Activated CD4-positive, alpha-beta T cell treated with anti-CD3 and anti-CD28 coated beads, Interleukin-2, amount 10 ng/mL, durations not matched to agents 24 days and 14 days (primary cell): ENCODE results near the gene TEX29. TPM values are rescaled to one million over a fixed set of nuclear protein-coding genes. Genes with fewer than 3 reads are reported as not detected.
A peak's percentile ranks its signal among the peaks of the same experiment; 100 is the strongest.

Experiments
- DNase-seq: peaks from one replicate; pipeline ENCODE4 v3.0.0; 2022
- H3K27ac Mint-ChIP-seq: one replicate; pipeline ENCODE4 v1.8.0; 2022; ENCODE audit warnings: mild to moderate bottlenecking, mixed read lengths
- H3K27me3 Mint-ChIP-seq: one replicate; pipeline ENCODE4 v1.8.0; 2022; ENCODE audit warnings: mixed read lengths
- H3K36me3 Mint-ChIP-seq: one replicate; pipeline ENCODE4 v1.8.0; 2022; ENCODE audit warnings: low read depth, mild to moderate bottlenecking, mixed read lengths
- H3K4me1 Mint-ChIP-seq: one replicate; pipeline ENCODE4 v1.8.0; 2021; ENCODE audit warnings: mixed read lengths
- H3K4me3 Mint-ChIP-seq: one replicate; pipeline ENCODE4 v1.8.0; 2022; ENCODE audit warnings: mild to moderate bottlenecking, moderate library complexity, mixed read lengths
- H3K9me3 Mint-ChIP-seq: one replicate; pipeline ENCODE4 v1.8.0; 2021; ENCODE audit warnings: mixed read lengths
- intact Hi-C: fragments of 100-400 bp; cut with micrococcal nuclease; formaldehyde crosslinking; loops from one replicate; pipeline ENCODE4 v1.15.1; 2023
- total RNA-seq: library from RNA; stranded (reverse); gene quantifications from 2 replicates; pipeline ENCODE4 v1.2.3, GENCODE V29; 2022

The TEX29 gene
- 0.50 and 0.51 TPM in 2 replicates for total RNA-seq

GRCh38 chr13:111319998-111320911, at the start of gene TEX29:
Gene TEX29, plus strand, starts transcription at chr13:111320642. Its CDS starts 249 bp downstream, at chr13:111320891.
- no peaks in the 10 kb centered on the region for H3K9me3 Mint-ChIP-seq
- no peaks in the 10 kb centered on the region for H3K27me3 Mint-ChIP-seq
- H3K36me3 Mint-ChIP-seq: no peaks in the 10 kb centered on the region
- intact Hi-C loops: no loop called here
- H3K4me3 Mint-ChIP-seq: no peak within 1 kb of the TSS
- H3K27ac Mint-ChIP-seq: no peak within 1 kb of the TSS
- no peak for DNase-seq
- H3K4me1 Mint-ChIP-seq: peaks cover 3% of the 10 kb centered on the region

GRCh38 chr13:111270765-111271698, 49.4 kb upstream of the TEX29 start:
- no peaks in the 10 kb centered on the region for H3K9me3 Mint-ChIP-seq
- H3K27ac Mint-ChIP-seq: no peak overlapping the region
- no peak for DNase-seq
- H3K36me3 Mint-ChIP-seq: peaks cover 44% of the 10 kb centered on the region
- H3K4me1 Mint-ChIP-seq: peaks cover 16% of the 10 kb centered on the region
- no peaks in the 10 kb centered on the region for H3K27me3 Mint-ChIP-seq
- no peak overlapping the region for H3K4me3 Mint-ChIP-seq
- intact Hi-C loops: no loop called here

GRCh38 chr13:111272117-111272516, 48.3 kb upstream of the TEX29 start:
- Mint-ChIP-seq H3K27ac (no peak overlapping the region), H3K36me3 (peaks cover 45% of the 10 kb centered on the region), H3K4me3 (no peak overlapping the region), H3K27me3 (no peaks in the 10 kb centered on the region), H3K9me3 (no peaks in the 10 kb centered on the region), H3K4me1 (peaks cover 22% of the 10 kb centered on the region)
- intact Hi-C loops: no loop called here
- no peak for DNase-seq

GRCh38 chr13:111275382-111275781, 45.1 kb upstream of the TEX29 start:
- Mint-ChIP-seq H3K9me3 (no peaks in the 10 kb centered on the region), H3K4me3 (no peak overlapping the region), H3K36me3 (peaks cover 43% of the 10 kb centered on the region), H3K27ac (peak overlapping the region; percentile 59), H3K27me3 (no peaks in the 10 kb centered on the region), H3K4me1 (peaks cover 21% of the 10 kb centered on the region)
- DNase-seq: no peak
- intact Hi-C loops: no loop called here

DNA sequence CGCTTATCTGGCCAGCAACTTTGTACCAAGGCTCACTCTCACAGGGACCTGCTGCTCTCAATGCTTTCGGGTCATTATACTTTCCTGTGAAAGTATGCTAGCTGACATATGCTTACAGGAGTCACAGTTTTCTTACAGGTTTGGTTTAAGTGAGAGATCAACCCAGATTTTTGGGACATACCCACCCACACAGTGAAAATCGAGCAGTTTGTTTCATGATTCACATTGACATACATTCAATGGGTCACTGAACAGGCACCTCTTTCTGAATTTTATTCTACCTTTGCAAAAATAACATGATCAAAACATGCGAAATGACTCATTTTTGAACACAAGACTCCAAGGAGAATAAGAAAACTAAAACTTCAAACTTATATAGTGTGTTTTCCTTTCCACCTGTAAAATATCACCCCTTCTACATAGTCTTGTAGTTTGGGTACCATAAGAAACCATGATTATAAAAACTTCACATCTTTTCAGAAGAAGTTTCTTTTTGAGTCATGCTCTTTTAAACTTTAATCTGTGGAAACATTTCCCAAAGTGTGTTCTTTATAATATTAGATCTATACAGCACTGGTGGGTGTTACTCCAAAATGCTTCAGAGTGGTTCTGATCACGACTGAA, 44.3 kb upstream of the TEX29 start:
- intact Hi-C loops: no loop called here
- Mint-ChIP-seq H3K36me3 (peaks cover 48% of the 10 kb centered on the region), H3K4me3 (no peak overlapping the region), H3K4me1 (peaks cover 19% of the 10 kb centered on the region), H3K27ac (peak overlapping the region; percentile 59), H3K27me3 (no peaks in the 10 kb centered on the region), H3K9me3 (no peaks in the 10 kb centered on the region)
- DNase-seq: no peak

DNA sequence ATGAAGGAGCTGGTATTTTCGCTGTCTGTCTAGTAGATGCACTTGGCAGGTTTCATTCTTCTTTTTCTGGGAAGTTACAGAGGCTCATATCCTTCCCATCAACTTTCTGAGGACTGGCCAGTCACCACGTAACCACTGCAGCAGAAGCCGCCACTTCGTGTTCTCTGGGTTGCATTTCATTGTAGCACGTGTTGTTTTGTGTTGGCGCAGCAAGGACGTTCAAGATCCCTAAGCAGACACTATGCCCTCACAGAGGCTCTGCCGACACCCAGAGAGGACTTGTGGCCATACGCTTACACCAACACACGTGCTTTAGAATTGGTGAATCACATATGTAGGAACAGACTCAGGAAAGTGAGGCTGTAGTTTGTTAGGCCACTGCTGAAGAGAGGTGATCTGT, 42.2 kb upstream of the TEX29 start:
- no peak overlapping the region for H3K4me3 Mint-ChIP-seq
- H3K27ac Mint-ChIP-seq: peak overlapping the region; percentile 1
- H3K27me3 Mint-ChIP-seq: no peaks in the 10 kb centered on the region
- H3K9me3 Mint-ChIP-seq: no peaks in the 10 kb centered on the region
- DNase-seq: no peak
- H3K4me1 Mint-ChIP-seq: peaks cover 19% of the 10 kb centered on the region
- intact Hi-C loops: no loop called here
- peaks cover 58% of the 10 kb centered on the region for H3K36me3 Mint-ChIP-seq

GRCh38 chr13:111278743-111279652, 41.4 kb upstream of the TEX29 start:
- no peaks in the 10 kb centered on the region for H3K9me3 Mint-ChIP-seq
- peak overlapping the region; percentile 57 for H3K27ac Mint-ChIP-seq
- no peaks in the 10 kb centered on the region for H3K27me3 Mint-ChIP-seq
- peaks cover 60% of the 10 kb centered on the region for H3K36me3 Mint-ChIP-seq
- no peak overlapping the region for H3K4me3 Mint-ChIP-seq
- intact Hi-C loops: no loop called here
- DNase-seq: no peak
- H3K4me1 Mint-ChIP-seq: peaks cover 21% of the 10 kb centered on the region

DNA sequence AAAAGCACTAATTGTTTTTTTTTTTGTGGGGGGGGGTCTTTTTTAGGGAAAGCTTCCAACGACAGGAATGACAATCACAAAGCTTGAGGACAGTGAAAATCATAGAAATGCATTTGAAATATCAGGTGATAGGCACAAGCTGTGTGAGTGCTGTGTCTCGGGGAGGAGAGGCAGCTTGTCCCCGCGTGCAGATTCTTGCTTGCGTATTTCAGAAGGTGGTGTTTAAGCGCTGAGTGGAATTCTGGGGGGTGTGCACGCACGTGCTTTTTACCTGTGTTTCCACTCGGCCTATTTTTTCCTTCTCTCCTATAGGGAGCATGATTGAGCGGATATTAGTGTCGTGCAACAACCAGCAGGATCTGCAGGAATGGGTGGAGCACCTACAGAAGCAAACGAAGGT, 40.2 kb upstream of the TEX29 start:
- Mint-ChIP-seq H3K4me1 (peaks cover 20% of the 10 kb centered on the region), H3K27ac (no peak overlapping the region), H3K27me3 (no peaks in the 10 kb centered on the region), H3K9me3 (no peaks in the 10 kb centered on the region), H3K4me3 (no peak overlapping the region), H3K36me3 (peaks cover 59% of the 10 kb centered on the region)
- intact Hi-C loops: no loop called here
- DNase-seq: no peak

- Mint-ChIP-seq H3K9me3 (no peaks in the 10 kb centered on the region), H3K27ac (peak overlapping the region; percentile 45), H3K4me1 (peaks cover 14% of the 10 kb centered on the region), H3K36me3 (peaks cover 56% of the 10 kb centered on the region), H3K27me3 (no peaks in the 10 kb centered on the region), H3K4me3 (no peak overlapping the region)
- DNase-seq: no peak
- intact Hi-C loops: no loop called here
These were observed 39.5 kb upstream of the TEX29 start for GRCh38 chr13:111280681-111281585.

DNA sequence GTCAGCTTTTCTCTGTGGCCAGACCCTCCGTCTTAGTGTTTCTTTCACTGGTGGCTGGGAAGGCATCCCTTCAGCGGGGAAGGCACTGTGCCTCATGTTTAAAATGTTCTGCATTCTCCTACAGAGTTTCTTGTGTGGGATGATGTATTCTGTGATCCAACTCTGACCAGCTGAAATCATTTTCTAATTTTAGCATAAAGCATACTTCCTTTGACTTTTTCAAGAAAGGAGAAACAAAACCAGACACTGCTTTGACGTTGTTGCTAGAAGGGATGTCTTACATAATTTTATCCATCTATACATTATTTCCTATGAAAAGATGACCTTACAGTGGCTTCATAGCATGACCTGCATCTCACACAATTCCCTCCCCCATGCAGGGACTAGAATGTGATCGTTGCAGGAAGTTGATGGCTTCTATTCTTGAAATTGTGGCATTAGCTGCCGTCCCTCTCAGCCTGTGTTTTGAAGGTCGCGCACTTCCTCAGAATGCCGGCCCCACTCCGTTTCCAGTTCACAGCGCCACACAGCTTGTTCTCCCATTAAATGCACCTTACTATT, 38.6 kb upstream of the TEX29 start:
- intact Hi-C loops: no loop called here

GRCh38 chr13:111282425-111282824, 38.0 kb upstream of the TEX29 start:
- Mint-ChIP-seq H3K9me3 (no peaks in the 10 kb centered on the region), H3K4me1 (peaks cover 6% of the 10 kb centered on the region), H3K36me3 (peaks cover 57% of the 10 kb centered on the region), H3K4me3 (no peak overlapping the region), H3K27me3 (no peaks in the 10 kb centered on the region), H3K27ac (no peak overlapping the region)
- DNase-seq: no peak
- intact Hi-C loops: no loop called here

More for the DNA sequence above, 38.6 kb upstream of the TEX29 start:
- Mint-ChIP-seq H3K4me1 (peaks cover 7% of the 10 kb centered on the region), H3K27ac (no peak overlapping the region), H3K36me3 (peaks cover 57% of the 10 kb centered on the region), H3K27me3 (no peaks in the 10 kb centered on the region), H3K9me3 (no peaks in the 10 kb centered on the region), H3K4me3 (no peak overlapping the region)
- no peak for DNase-seq

DNA sequence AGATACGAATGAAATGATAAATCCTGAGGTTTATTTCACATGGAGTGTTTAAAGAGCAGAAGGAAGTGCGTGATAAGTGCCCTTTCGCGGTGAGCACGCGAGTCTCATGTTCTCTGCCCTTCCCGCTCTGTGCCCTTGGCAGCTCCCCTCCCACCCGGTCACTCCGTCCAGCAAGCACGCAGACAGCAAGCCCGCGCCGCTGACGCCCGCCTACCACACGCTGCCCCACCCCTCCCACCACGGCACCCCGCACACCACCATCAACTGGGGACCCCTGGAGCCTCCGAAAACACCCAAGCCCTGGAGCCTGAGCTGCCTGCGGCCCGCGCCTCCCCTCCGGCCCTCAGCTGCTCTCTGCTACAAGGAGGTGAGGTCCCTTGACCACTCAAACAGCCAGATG, 37.4 kb upstream of the TEX29 start:
- Mint-ChIP-seq H3K4me1 (peaks cover 2% of the 10 kb centered on the region), H3K36me3 (peaks cover 56% of the 10 kb centered on the region), H3K27ac (no peak overlapping the region), H3K27me3 (no peaks in the 10 kb centered on the region), H3K9me3 (no peaks in the 10 kb centered on the region), H3K4me3 (no peak overlapping the region)
- intact Hi-C loops: no loop called here
- no peak for DNase-seq
